BJ (cell line): ENCODE results near the gene NAGK. TPM values are rescaled to one million over a fixed set of nuclear protein-coding genes. Genes with fewer than 3 reads are reported as not detected.
"Not testable (repeated sequence)": the region's sequence is repeated elsewhere in the genome, so short reads cannot be mapped to it uniquely, and the experiment has no call there.

Experiments
- CTCF ChIA-PET: fragments of 350-600 bp; formaldehyde crosslinking; extraction: SDS; loops from one replicate; lab custom pipeline; 2021; ENCODE audit warnings: antibody characterized with exemption, inconsistent platforms; lab: Yijun Ruan, JAX
- POLR2A ChIA-PET: fragments of 300-600 bp; sonication (Branson Sonifier 250); formaldehyde crosslinking; extraction: SDS; loops from one replicate; lab custom pipeline; 2021; ENCODE audit warnings: antibody characterized with exemption; lab: Charles Lee
- DNase-seq: peaks from one replicate; pipeline ENCODE4 v3.0.0-alpha.2; 2011; ENCODE audit warnings: low read depth
- H3K27me3 ChIP-seq: 2 replicates; pipeline ENCODE4 v1.6.0; 2011; ENCODE audit warnings: low read length; ENCODE audit not compliant: control insufficient read depth, insufficient read depth
- H3K36me3 ChIP-seq: 2 replicates; pipeline ENCODE4 v1.5.1; 2011; ENCODE audit warnings: low read length; ENCODE audit not compliant: control insufficient read depth, insufficient read depth
- H3K4me3 ChIP-seq: 2 replicates; pipeline ENCODE4 v1.5.1; 2011; ENCODE audit warnings: low read depth, mild to moderate bottlenecking, control low read depth, low read length
- CTCF ChIP-seq: IDR thresholded peaks from 2 replicates; pipeline ENCODE4 v1.5.1; 2011; ENCODE audit warnings: low read depth, mild to moderate bottlenecking, control low read depth, inconsistent platforms, low read length, moderate library complexity; ENCODE audit not compliant: insufficient read depth
- polyA plus RNA-seq: library from polyadenylated mRNA; depleted of rRNA; stranded (reverse); fragments of >200 nt; gene quantifications from 2 replicates; pipeline ENCODE4 v1.2.3, GENCODE V29; 2011

NAGK gene
- polyA plus RNA-seq, 1 experiment, result 118 TPM

- ChIA-PET POLR2A (no interaction called here), CTCF (no interaction called here)
- H3K36me3 ChIP-seq, result no peaks in the 10 kb centered on the region
- DNase-seq, result no peak
- TF ChIP-seq CTCF, result no peak
- no peak overlapping the region for H3K4me3 ChIP-seq
- H3K27me3 ChIP-seq, result no peaks in the 10 kb centered on the region
Measured at GRCh38 chr2:71043531-71044407, 24.7 kb upstream of the NAGK start.

- no peaks in the 10 kb centered on the region for H3K27me3 ChIP-seq
- ChIA-PET CTCF (no interaction called here), POLR2A (no interaction called here)
- H3K36me3 ChIP-seq, result no peaks in the 10 kb centered on the region
- no peak for TF ChIP-seq CTCF
- DNase-seq, result no peak
- H3K4me3 ChIP-seq, result no peak overlapping the region
Measured at GRCh38 chr2:71045151-71045550, 23.3 kb upstream of the NAGK start.

GRCh38 chr2:71045865-71046548, 22.4 kb upstream of the NAGK start:
- POLR2A ChIA-PET, result no interaction called here
- CTCF ChIA-PET, result interaction anchor here (1.1 kb wide), 1 partner anchor 44 kb away, joined by 4 read pairs; no protein-coding TSS in a partner anchor
- no peaks in the 10 kb centered on the region for H3K27me3 ChIP-seq
- DNase-seq, result no peak
- no peak for TF ChIP-seq CTCF
- no peak overlapping the region for H3K4me3 ChIP-seq
- no peaks in the 10 kb centered on the region for H3K36me3 ChIP-seq

GRCh38 chr2:71048096-71048495, 20.4 kb upstream of the NAGK start:
- no peak for TF ChIP-seq CTCF
- POLR2A ChIA-PET, result no interaction called here
- H3K4me3 ChIP-seq, result no peak overlapping the region
- no peaks in the 10 kb centered on the region for H3K27me3 ChIP-seq
- no peaks in the 10 kb centered on the region for H3K36me3 ChIP-seq
- DNase-seq, result no peak
- CTCF ChIA-PET, result no interaction called here

GRCh38 chr2:71049704-71050360, 18.6 kb upstream of the NAGK start:
- H3K36me3 ChIP-seq, POLR2A ChIA-PET, DNase-seq, H3K4me3 ChIP-seq, H3K27me3 ChIP-seq: not testable (repeated sequence)
- CTCF ChIA-PET, result interaction anchor here (0.8 to 1.0 kb wide), 2 partner anchors 10 to 20 kb away, joined by 3 to 4 read pairs; no protein-coding TSS in a partner anchor

- CTCF ChIA-PET, POLR2A ChIA-PET, H3K36me3 ChIP-seq, H3K4me3 ChIP-seq, H3K27me3 ChIP-seq, DNase-seq: not testable (repeated sequence)
Measured at GRCh38 chr2:71055206-71055740, 13.2 kb upstream of the NAGK start.
